Left ventricle myocardium inferior (tissue), 1 donor: ENCODE measurements around the gene CNGA1. TPM values are rescaled to one million over a fixed set of nuclear protein-coding genes. Genes with fewer than 3 reads are reported as not detected.

Experiments used
- DNase-seq: peaks from one replicate; pipeline ENCODE4 v3.0.0-alpha.2; 2020
- H3K27ac ChIP-seq: fragments of 200-600 bp; replicated peaks from 2 replicates; pipeline ENCODE4 v1.8.0; 2021
- H3K27me3 ChIP-seq: fragments of 200-600 bp; 2 replicates; pipeline ENCODE4 v1.8.0; 2021; ENCODE audit warnings: low read depth
- H3K36me3 ChIP-seq: fragments of 200-600 bp; 2 replicates; pipeline ENCODE4 v1.8.0; 2021
- H3K4me1 ChIP-seq: fragments of 200-600 bp; 2 replicates; pipeline ENCODE4 v1.8.0; 2021
- H3K4me3 ChIP-seq: fragments of 200-600 bp; 2 replicates; pipeline ENCODE4 v1.8.0; 2021; ENCODE audit warnings: mild to moderate bottlenecking, moderate library complexity
- H3K9me3 ChIP-seq: fragments of 200-600 bp; replicated peaks from 2 replicates; pipeline ENCODE4 v1.8.0; 2021
- intact Hi-C: fragments of 100-400 bp; cut with micrococcal nuclease; formaldehyde crosslinking; loops from one replicate; pipeline ENCODE4 v1.11.0; 2022
- total RNA-seq: library from RNA; stranded (reverse); fragmentation: NEBNext Ultra II Directional; extraction: Animal tissue kit (Norgen Biotek cat#: 25700); gene quantifications from one replicate; pipeline ENCODE4 v1.2.1, GENCODE V29; 2021
- TF ChIP-seq, protein P1 (sequence below): fragments of 200-600 bp; IDR thresholded peaks from 2 replicates; pipeline ENCODE4 v1.8.0; 2021; ENCODE audit warnings: antibody characterized with exemption, mild to moderate bottlenecking, borderline replicate concordance
- donor health status: DM: no; HTN: yes; CAD: no; lungs with severe emphysema.

CNGA1 gene
- total RNA-seq, 1 donor from 2014 or later: not detected

DNA sequence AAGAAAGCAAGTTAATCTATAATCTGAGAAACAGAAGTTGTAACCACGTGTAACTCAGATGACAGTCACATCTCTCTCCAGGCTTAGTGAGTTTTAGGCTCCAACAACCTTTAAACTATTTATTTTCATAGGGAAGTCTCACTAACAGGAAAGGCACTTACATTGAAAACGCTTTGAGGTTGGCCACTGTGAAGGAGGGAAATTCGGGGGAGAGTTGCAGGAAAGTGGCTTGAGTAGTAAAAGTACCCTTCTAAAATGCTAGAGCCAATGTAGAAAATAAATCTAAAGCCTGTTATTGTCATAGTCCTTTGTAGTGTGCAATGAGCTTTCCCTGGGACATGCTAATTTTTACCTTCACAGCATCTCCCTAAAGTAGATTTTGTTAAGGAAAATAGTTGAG, 101.1 kb downstream of the CNGA1 start:
- H3K36me3 ChIP-seq: peaks cover 13% of the 10 kb centered on the region
- TF ChIP-seq, protein P1, sequence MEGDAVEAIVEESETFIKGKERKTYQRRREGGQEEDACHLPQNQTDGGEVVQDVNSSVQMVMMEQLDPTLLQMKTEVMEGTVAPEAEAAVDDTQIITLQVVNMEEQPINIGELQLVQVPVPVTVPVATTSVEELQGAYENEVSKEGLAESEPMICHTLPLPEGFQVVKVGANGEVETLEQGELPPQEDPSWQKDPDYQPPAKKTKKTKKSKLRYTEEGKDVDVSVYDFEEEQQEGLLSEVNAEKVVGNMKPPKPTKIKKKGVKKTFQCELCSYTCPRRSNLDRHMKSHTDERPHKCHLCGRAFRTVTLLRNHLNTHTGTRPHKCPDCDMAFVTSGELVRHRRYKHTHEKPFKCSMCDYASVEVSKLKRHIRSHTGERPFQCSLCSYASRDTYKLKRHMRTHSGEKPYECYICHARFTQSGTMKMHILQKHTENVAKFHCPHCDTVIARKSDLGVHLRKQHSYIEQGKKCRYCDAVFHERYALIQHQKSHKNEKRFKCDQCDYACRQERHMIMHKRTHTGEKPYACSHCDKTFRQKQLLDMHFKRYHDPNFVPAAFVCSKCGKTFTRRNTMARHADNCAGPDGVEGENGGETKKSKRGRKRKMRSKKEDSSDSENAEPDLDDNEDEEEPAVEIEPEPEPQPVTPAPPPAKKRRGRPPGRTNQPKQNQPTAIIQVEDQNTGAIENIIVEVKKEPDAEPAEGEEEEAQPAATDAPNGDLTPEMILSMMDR: no peak
- peaks cover 9% of the 10 kb centered on the region for H3K9me3 ChIP-seq
- no peak overlapping the region for H3K4me3 ChIP-seq
- DNase-seq: no peak
- no peak overlapping the region for H3K27ac ChIP-seq
- intact Hi-C loops: no loop called here
- H3K4me1 ChIP-seq: peaks cover 21% of the 10 kb centered on the region
- H3K27me3 ChIP-seq: no peaks in the 10 kb centered on the region

DNA sequence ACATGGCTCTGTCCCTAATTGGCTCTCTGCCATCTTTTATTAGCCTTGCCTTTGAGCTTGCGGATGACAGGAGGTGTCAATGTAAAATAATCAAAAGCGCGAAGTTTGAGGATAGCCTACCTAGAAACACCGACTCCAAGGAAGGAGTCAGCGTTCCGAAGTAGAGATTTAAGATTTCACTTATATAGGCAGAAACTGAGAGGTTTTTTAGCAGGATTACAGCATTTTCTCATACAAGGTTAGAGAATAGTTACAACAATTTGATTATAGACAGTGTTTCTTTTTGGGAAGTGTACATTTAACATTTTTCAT, 101.6 kb downstream of the CNGA1 start:
- no peak for DNase-seq
- peak overlapping the region; percentile 31 for H3K27ac ChIP-seq
- peak overlapping the region; percentile 91 for H3K4me3 ChIP-seq
- H3K27me3 ChIP-seq: no peaks in the 10 kb centered on the region
- peaks cover 9% of the 10 kb centered on the region for H3K9me3 ChIP-seq
- H3K36me3 ChIP-seq: peaks cover 18% of the 10 kb centered on the region
- peaks cover 21% of the 10 kb centered on the region for H3K4me1 ChIP-seq
- intact Hi-C loops: no loop called here
- TF ChIP-seq, protein P1: no peak

DNA sequence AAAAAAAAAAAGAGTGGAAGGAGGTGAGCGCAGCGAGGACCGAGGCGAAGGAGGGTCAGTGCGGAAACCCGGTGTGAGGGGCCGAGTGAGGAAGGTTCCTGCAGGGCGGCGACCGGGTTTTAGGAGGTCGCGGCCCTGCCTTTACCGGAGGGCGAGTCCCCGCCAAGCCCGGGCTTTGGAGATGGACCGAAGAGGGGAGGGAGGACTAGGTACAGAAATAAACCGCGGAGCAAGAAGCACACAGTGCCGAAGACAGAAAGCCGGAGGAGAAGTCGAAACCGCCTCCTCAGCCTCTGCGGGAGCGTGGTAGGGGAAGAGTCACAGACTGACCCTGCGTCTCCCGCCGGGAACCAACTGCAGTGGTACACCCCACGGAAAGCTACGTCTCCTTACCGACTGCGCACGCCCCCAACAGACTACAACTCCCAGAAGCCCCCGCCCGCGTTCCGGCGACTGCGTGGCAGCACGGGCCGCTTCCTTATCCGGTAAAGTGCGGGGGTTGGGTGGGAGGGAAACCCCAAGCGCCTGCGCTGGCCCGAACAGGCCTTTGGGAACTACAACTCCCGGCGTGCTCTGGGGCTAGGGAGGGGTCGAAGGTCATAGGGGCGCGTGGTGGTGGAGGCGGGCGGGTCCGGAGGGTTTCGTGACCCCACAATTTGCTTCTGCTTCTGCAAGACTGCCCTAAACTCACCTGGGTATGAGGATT, 102.1 kb downstream of the CNGA1 start, which contains the start of gene NFXL1:
Gene NFXL1, minus strand, starts transcription at position 364 of the 706 bp plus-strand sequence. CDS start 380 bp downstream, outside the sequence.
- Histone ChIP-seq H3K27ac (peak within 1 kb of the TSS; percentile 89), H3K36me3 (peaks cover 20% of the 10 kb centered on the region), H3K4me3 (peak within 1 kb of the TSS; percentile 91), H3K4me1 (peaks cover 21% of the 10 kb centered on the region), H3K9me3 (peaks cover 9% of the 10 kb centered on the region), H3K27me3 (no peaks in the 10 kb centered on the region)
- peak; percentile 98 for DNase-seq
- intact Hi-C loops: no loop called here
- TF ChIP-seq, protein P1: peak; percentile 2

DNA sequence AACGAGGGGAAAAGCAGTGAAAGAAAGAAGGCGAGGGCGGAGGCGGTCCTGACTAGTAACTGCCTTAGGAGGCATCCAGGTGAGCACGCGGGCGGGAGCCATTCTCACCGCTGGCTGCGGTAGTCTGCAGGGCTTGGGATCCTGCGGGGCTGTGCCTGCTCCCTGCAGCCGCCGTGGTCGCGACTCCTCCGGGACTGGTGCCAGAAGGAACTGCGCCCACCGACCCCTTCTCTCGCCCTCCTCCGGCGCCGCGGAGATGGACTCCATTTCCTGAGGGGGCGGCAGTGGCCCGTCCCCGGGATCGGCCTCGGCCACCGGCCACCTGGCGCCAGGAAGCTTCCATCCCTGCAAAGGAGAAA, 102.6 kb downstream of the CNGA1 start:
- TF ChIP-seq, protein P1: peak; percentile 10
- H3K9me3 ChIP-seq: peaks cover 9% of the 10 kb centered on the region
- H3K36me3 ChIP-seq: peaks cover 20% of the 10 kb centered on the region
- peak overlapping the region; percentile 91 for H3K4me3 ChIP-seq
- no peaks in the 10 kb centered on the region for H3K27me3 ChIP-seq
- DNase-seq: peak; percentile 27
- H3K27ac ChIP-seq: peak overlapping the region; percentile 89
- peaks cover 21% of the 10 kb centered on the region for H3K4me1 ChIP-seq
- intact Hi-C loops: no loop called here

DNA sequence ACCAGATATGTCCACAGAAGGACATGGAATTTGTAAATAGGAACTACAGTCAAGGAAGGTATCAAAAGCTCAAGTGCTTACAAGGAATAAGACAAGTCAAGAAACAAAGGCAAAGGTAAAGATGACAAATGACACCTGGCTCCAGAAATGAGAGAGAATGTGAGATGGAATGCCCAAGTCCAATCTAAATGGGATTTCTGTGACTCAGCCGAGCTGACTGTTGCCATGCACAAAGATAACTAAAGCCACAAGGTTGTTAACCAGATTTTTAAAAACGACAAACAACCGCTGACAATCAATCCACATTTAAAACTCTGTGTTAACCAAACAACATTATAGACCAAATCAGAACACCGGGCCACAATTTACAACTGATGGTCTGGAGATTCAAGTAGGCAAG, 103.2 kb downstream of the CNGA1 start:
- TF ChIP-seq, protein P1: no peak
- peaks cover 6% of the 10 kb centered on the region for H3K9me3 ChIP-seq
- no peaks in the 10 kb centered on the region for H3K27me3 ChIP-seq
- H3K4me3 ChIP-seq: peak overlapping the region; percentile 91
- peaks cover 21% of the 10 kb centered on the region for H3K4me1 ChIP-seq
- H3K27ac ChIP-seq: no peak overlapping the region
- intact Hi-C loops: no loop called here
- no peak for DNase-seq
- peaks cover 24% of the 10 kb centered on the region for H3K36me3 ChIP-seq
